Thyroid gland (tissue), 4 donors: ENCODE measurements around the gene CAMK1G. TPM values are rescaled to one million over a fixed set of nuclear protein-coding genes. Genes with fewer than 3 reads are reported as not detected.

Source experiments
- DNase-seq, 2 donors: peaks; one replicate each; pipeline ENCODE4 v3.0.0-alpha.2; 2019
- H3K27ac ChIP-seq, 3 donors: fragments of 200-600 bp; sonication (generic); 1 replicate in 2 of 3; 2 replicates in 1 of 3; pipeline ENCODE4 v1.5.1; 2016 to 2019; ENCODE audit warnings: mild to moderate bottlenecking in 1 of 3, moderate library complexity in 1 of 3
- H3K27me3 ChIP-seq: fragments of 200-600 bp; sonication (generic); one replicate; pipeline ENCODE4 v1.5.1; 2019
- H3K36me3 ChIP-seq, 2 donors: fragments of 200-600 bp; sonication (generic); one replicate each; pipeline ENCODE4 v1.5.1; 2016 to 2019
- H3K4me1 ChIP-seq, 2 donors: fragments of 200-600 bp; sonication (generic); one replicate each; pipeline ENCODE4 v1.5.1; 2017 to 2019
- H3K4me3 ChIP-seq, 3 donors: fragments of 200-600 bp; sonication (generic); replicated peaks in 1 of 3; 1 replicate in 2 of 3; 2 replicates in 1 of 3; pipeline ENCODE4 v1.5.1; 2016; ENCODE audit warnings: mild to moderate bottlenecking in 1 of 3
- H3K9me3 ChIP-seq: fragments of 200-600 bp; sonication (generic); one replicate; pipeline ENCODE4 v1.5.1; 2017
- POLR2A ChIP-seq, 2 donors: fragments of 450-650 bp; IDR thresholded peaks; one replicate each; pipeline ENCODE4 v1.6.1; 2017; ENCODE audit warnings: antibody characterized with exemption in 2 of 2, mild to moderate bottlenecking in 2 of 2, moderate library complexity in 1 of 2
- WGBS, 2 donors: methylation state at CpG; one replicate each; pipeline ENCODE4 v1.1.5; 2017; 5-methylcytosine and 5-hydroxymethylcytosine counted together
- intact Hi-C: fragments of 100-400 bp; cut with DNase I; formaldehyde crosslinking; loops from one replicate; pipeline ENCODE4 v1.15.1; 2023
- total RNA-seq, 4 donors: library from RNA; depleted of rRNA; stranded (reverse); fragments of >200 nt; gene quantifications; one replicate each; pipeline ENCODE4 v1.2.3, GENCODE V29; 2016
- TF ChIP-seq, protein P1 (sequence below), 6 experiments: fragments of 200-600 bp in 3 of 6; fragments of 450-650 bp in 3 of 6; sonication (generic) in 3 of 6; IDR thresholded peaks; one replicate each; pipeline ENCODE4 v1.5.1; 2016 to 2019; ENCODE audit warnings: antibody characterized with exemption in 6 of 6, mild to moderate bottlenecking in 2 of 6, inconsistent platforms in 1 of 6, moderate library complexity in 1 of 6

Gene CAMK1G
- total RNA-seq, 4 donors from 2014 or later: not detected

DNA sequence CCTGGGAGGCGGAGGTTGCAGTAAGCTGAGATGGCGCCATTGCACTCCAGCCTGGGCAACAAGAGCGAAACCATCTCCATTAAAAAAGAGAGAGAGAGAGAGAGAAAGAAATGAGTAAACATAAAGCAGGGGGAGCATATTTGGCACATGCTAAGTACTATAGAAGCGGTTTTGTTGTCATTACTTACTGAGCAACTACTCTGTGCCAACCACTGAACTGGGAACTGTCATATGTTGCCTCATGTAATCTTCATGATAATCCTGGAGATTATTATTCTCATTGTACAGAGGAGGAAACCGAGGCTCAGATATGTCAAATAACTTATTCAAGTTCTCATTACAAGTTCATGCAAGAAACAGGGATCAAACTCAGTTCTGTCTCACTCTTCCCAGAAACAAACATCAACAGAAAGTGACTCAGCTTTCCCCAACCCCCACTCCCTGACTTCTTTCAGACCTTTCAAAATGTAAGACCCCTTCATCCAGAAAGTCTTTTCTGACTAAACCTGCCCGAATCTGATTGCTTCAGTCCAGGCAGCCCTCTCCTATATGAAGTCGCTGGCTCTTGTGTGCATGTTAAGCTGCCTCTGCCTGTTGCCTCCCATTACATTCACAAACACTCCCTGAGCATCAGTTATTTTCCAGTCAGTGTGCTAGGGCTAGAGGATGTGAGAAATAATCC, 45.2 kb downstream of the CAMK1G start:
- H3K4me1 ChIP-seq: peaks cover 13 to 25% of the 10 kb centered on the region in 2 donors
- no peak overlapping the region for H3K27ac ChIP-seq
- TF ChIP-seq, protein P1, sequence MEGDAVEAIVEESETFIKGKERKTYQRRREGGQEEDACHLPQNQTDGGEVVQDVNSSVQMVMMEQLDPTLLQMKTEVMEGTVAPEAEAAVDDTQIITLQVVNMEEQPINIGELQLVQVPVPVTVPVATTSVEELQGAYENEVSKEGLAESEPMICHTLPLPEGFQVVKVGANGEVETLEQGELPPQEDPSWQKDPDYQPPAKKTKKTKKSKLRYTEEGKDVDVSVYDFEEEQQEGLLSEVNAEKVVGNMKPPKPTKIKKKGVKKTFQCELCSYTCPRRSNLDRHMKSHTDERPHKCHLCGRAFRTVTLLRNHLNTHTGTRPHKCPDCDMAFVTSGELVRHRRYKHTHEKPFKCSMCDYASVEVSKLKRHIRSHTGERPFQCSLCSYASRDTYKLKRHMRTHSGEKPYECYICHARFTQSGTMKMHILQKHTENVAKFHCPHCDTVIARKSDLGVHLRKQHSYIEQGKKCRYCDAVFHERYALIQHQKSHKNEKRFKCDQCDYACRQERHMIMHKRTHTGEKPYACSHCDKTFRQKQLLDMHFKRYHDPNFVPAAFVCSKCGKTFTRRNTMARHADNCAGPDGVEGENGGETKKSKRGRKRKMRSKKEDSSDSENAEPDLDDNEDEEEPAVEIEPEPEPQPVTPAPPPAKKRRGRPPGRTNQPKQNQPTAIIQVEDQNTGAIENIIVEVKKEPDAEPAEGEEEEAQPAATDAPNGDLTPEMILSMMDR (IDR thresholded peaks at IDR 0.05): no peak
- TF ChIP-seq POLR2A (IDR thresholded peaks at IDR 0.05): no peak
- no peaks in the 10 kb centered on the region for H3K27me3 ChIP-seq
- intact Hi-C loops: loop anchor here (5.0 kb wide), 1 partner anchor 51 kb away; no protein-coding TSS in a partner anchor
- H3K4me3 ChIP-seq: no peak overlapping the region
- H3K36me3 ChIP-seq: no peaks in the 10 kb centered on the region
- 88 to 91% methylated on average over 7 of the region's 7 CpGs for WGBS, 2 donors
- no peaks in the 10 kb centered on the region for H3K9me3 ChIP-seq
- no peak for DNase-seq

DNA sequence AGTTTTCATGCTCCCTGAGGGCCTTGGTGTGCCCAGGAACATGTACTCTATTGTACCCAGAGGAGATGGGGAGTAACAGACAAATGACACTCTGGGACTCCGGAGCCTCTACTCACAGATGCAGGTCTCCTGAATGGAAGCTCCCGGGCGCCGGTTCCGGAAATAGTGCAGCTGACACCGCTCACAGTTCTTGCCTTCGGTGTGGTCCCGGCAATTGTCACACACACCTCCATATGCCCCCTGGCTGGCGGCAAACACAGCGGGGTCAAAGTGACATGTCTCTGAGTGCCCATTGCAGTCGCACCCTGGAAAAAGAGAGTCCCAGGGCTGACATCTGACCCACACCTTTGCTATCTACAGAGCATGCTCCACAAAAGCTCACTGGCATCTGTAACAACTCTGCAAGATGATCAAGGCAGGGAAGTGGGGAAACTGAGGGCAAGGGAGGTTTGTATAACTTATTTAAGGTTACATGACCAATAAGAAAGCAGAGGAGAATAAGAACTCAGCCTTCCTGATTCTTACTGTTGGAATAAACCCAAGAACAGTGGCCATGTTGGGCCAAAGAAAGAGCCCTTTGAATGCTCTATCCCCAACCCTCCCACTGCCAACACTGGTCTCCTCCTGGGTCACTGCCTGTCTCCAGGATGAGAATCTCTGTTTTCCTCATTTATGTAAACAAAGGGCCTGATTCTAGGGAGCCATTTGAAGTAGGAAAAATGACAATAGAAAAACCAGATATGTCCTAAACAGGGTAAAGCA, 46.3 kb downstream of the CAMK1G start:
- WGBS, 2 donors: 97 to 98% methylated on average over 11 of the region's 11 CpGs
- DNase-seq: no peak
- no peak for TF ChIP-seq POLR2A (IDR thresholded peaks at IDR 0.05)
- TF ChIP-seq, protein P1 (IDR thresholded peaks at IDR 0.05): no peak
- Histone ChIP-seq H3K9me3 (no peaks in the 10 kb centered on the region), H3K4me1 (peaks cover 13 to 25% of the 10 kb centered on the region in 2 donors), H3K27ac (no peak overlapping the region), H3K4me3 (no peak overlapping the region), H3K36me3 (no peaks in the 10 kb centered on the region), H3K27me3 (no peaks in the 10 kb centered on the region)
- intact Hi-C loops: loop anchor here (5.0 kb wide), 1 partner anchor 53 kb away; no protein-coding TSS in a partner anchor

DNA sequence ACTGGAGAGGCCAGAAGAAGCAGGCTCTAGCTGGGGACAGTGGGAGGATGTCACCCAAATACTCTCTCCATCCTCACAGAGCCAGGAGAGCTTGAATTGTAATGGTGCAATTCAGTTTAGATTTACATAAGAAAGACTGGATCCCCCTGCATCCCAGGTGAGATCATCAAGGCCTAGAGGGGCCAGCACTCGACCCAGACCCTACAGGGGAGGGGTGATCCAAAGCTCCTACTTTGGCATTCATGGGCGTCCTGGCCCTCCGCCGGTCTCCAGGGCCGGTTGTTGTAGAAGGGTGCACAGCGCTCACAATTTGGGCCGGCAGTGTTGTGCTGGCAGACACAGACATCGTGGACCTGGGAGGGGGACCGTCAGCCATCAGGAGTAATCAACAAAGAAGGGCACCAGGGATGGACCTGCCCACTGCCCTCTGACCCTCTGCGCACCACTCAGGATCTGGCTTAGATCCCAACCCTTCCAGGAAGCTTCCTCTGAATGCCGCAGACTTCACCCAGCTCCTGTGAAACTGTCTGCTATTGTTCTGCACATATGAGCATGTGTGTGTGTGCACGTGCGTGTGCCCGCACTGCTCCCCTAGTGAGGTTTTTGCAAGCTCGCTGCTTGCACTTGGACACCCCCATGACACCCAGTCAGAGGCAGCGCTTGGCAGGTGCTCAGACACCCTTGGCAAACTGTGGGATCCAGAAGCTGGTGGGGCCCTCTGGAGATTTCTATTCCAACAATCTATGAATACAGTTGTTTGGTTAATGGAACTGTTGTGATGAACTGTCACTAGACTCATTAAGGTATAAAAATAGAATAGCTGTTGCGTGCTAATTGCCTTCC, 47.1 kb downstream of the CAMK1G start:
- intact Hi-C loops: no loop called here
- DNase-seq: no peak
- Histone ChIP-seq H3K9me3 (no peaks in the 10 kb centered on the region), H3K4me3 (no peak overlapping the region), H3K27me3 (no peaks in the 10 kb centered on the region), H3K4me1 (peaks cover 6 to 20% of the 10 kb centered on the region in 2 donors), H3K36me3 (no peaks in the 10 kb centered on the region), H3K27ac (no peak overlapping the region)
- 61 to 76% methylated on average over 9 to 14 of the region's 17 CpGs for WGBS, 2 donors
- TF ChIP-seq, protein P1 (IDR thresholded peaks at IDR 0.05): no peak
- TF ChIP-seq POLR2A (IDR thresholded peaks at IDR 0.05): no peak

DNA sequence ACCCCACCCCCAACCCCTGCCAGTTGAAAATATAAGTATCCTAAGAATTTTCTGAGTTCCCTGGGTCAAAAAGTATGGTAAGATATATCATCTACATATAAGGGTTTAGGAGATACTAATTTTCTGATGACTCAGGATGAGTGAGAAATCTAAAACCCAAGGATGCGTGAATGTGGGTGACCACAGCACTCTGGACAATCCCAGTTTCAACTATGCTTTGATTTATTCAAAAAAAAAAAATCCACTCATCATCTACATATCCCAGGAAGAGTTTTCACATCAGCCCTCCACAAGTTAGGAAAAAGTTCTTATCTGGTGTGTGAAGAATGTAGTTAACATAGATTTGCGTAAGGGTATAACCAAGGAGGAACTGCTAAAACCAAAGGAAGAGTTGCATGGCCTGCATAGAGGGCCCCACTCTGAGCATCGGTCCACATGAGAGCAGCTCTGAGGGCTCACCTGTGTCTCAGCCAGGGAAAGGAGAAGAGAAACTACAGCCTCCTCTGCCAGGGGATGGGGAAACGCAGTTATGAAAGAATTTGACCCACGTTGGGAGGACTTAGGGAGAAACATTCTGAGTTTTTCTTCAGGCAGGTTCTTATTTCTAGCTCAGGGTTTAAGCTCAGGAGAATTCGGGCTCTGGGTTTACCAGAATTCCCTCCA, 50.0 kb downstream of the CAMK1G start:
- no peak for TF ChIP-seq POLR2A (IDR thresholded peaks at IDR 0.05)
- TF ChIP-seq, protein P1 (IDR thresholded peaks at IDR 0.05): no peak
- intact Hi-C loops: no loop called here

More for the DNA sequence above, 50.0 kb downstream of the CAMK1G start:
- Histone ChIP-seq H3K27ac (no peak overlapping the region), H3K4me1 (no peaks in the 10 kb centered on the region), H3K27me3 (no peaks in the 10 kb centered on the region), H3K9me3 (no peaks in the 10 kb centered on the region), H3K36me3 (no peaks in the 10 kb centered on the region), H3K4me3 (no peak overlapping the region)
- no peak for DNase-seq
- WGBS, 2 donors: 95 to 96% methylated on average over 6 of the region's 6 CpGs
